Muscle of arm (tissue), 12 donors: ENCODE measurements around the gene ZNF735. TPM values are rescaled to one million over a fixed set of nuclear protein-coding genes. Genes with fewer than 3 reads are reported as not detected.

ENCODE experiments used
- polyA plus RNA-seq, 12 donors: library from polyadenylated mRNA; unstranded; fragments of 120-200 nt; gene quantifications; one replicate each; pipeline ENCODE4 v1.2.1, GENCODE V29; 2013; ENCODE audit not compliant: insufficient read length in 12 of 12

Gene ZNF735
- polyA plus RNA-seq, 12 donors: not detected

Other genes starting within 250 kb of the ZNF735 start
- not detected for gene ZNF722, start 208.4 kb upstream of the ZNF735 start, polyA plus RNA-seq
- gene ZNF727, start 161.8 kb upstream of the ZNF735 start, polyA plus RNA-seq: under 1 TPM in 6 of 12 donors, not detected in 6; 0.08 to 0.87 (median 0.30) TPM
- gene ZNF679, start 21.3 kb downstream of the ZNF735 start, polyA plus RNA-seq: not detected
- gene ZNF736, start 106.8 kb downstream of the ZNF735 start, polyA plus RNA-seq: 10 to 100 TPM in 3 of 12 donors, 1 to 10 TPM in 8, not detected in 1; 6.6 to 12.1 (median 8.1) TPM